ENCODE results near the gene AKT3.
"Not testable (repeated sequence)": the region's sequence is repeated elsewhere in the genome, so short reads cannot be mapped to it uniquely, and the experiment has no call there.

AKT3 gene

GRCh38 chr1:243841507-243841906 is 8.5 kb downstream of the AKT3 start:
- DNase-seq (ENCODE audit: low spot score): no peak

- DNase-seq (ENCODE audit: low spot score): no peak
Observed at GRCh38 chr1:243837907-243838535, 12.0 kb downstream of the AKT3 start.

GRCh38 chr1:243834130-243834529 is 15.9 kb downstream of the AKT3 start:
- DNase-seq (ENCODE audit: low spot score): no peak

- DNase-seq (ENCODE audit: low spot score): no peak
Observed at GRCh38 chr1:243831463-243831862, 18.6 kb downstream of the AKT3 start.

- DNase-seq (ENCODE audit: low spot score): no peak
Observed at GRCh38 chr1:243827206-243827605, 22.8 kb downstream of the AKT3 start.

- not testable (repeated sequence) for DNase-seq (ENCODE audit: low spot score)
Observed at GRCh38 chr1:243824907-243825306, 25.1 kb downstream of the AKT3 start.

GRCh38 chr1:243821177-243821680 is 28.8 kb downstream of the AKT3 start:
- DNase-seq (ENCODE audit: low spot score): no peak

- DNase-seq (ENCODE audit: low spot score): no peak
Observed at GRCh38 chr1:243819438-243819839, 30.6 kb downstream of the AKT3 start.

GRCh38 chr1:243818978-243819377 is 31.1 kb downstream of the AKT3 start:
- no peak for DNase-seq (ENCODE audit: low spot score)

- no peak for DNase-seq (ENCODE audit: low spot score)
Observed at GRCh38 chr1:243814718-243815117, 35.3 kb downstream of the AKT3 start.

GRCh38 chr1:243807346-243807745 is 42.7 kb downstream of the AKT3 start:
- not testable (repeated sequence) for DNase-seq (ENCODE audit: low spot score)

GRCh38 chr1:243806310-243806709 is 43.7 kb downstream of the AKT3 start:
- no peak for DNase-seq (ENCODE audit: low spot score)

GRCh38 chr1:243802736-243803135 is 47.3 kb downstream of the AKT3 start:
- no peak for DNase-seq (ENCODE audit: low spot score)

- no peak for DNase-seq (ENCODE audit: low spot score)
Observed at GRCh38 chr1:243801378-243801777, 48.7 kb downstream of the AKT3 start.

GRCh38 chr1:243799908-243800307 is 50.1 kb downstream of the AKT3 start:
- DNase-seq (ENCODE audit: low spot score): no peak

- no peak for DNase-seq (ENCODE audit: low spot score)
Observed at GRCh38 chr1:243798726-243799125, 51.3 kb downstream of the AKT3 start.

- no peak for DNase-seq (ENCODE audit: low spot score)
Observed at GRCh38 chr1:243796016-243796415, 54.0 kb downstream of the AKT3 start.

- DNase-seq (ENCODE audit: low spot score): no peak
Observed at GRCh38 chr1:243793298-243793697, 56.7 kb downstream of the AKT3 start.

- DNase-seq (ENCODE audit: low spot score): no peak
Observed at GRCh38 chr1:243792891-243793290, 57.2 kb downstream of the AKT3 start.

GRCh38 chr1:243792401-243792800 is 57.6 kb downstream of the AKT3 start:
- DNase-seq (ENCODE audit: low spot score): no peak

- DNase-seq (ENCODE audit: low spot score): no peak
Observed at GRCh38 chr1:243791586-243792267, 58.3 kb downstream of the AKT3 start.

- DNase-seq (ENCODE audit: low spot score): no peak
Observed at GRCh38 chr1:243790404-243790803, 59.6 kb downstream of the AKT3 start.

- no peak for DNase-seq (ENCODE audit: low spot score)
Observed at GRCh38 chr1:243786531-243786930, 63.5 kb downstream of the AKT3 start.

- no peak for DNase-seq (ENCODE audit: low spot score)
Observed at GRCh38 chr1:243784506-243784905, 65.5 kb downstream of the AKT3 start.

Data from HuH-7.5 (cell line).